C4-2B (cell line): ENCODE data around the gene TP53TG3.
"Not testable (repeated sequence)": the region's sequence is repeated elsewhere in the genome, so short reads cannot be mapped to it uniquely, and the experiment has no call there.

Source experiments
- ZFX ChIP-seq: fragments of 450-650 bp; IDR thresholded peaks from 2 replicates; pipeline ENCODE4 v1.6.1; 2017
- TF ChIP-seq, protein P1 (sequence below): fragments of 450-650 bp; conservative IDR thresholded peaks from 2 replicates; pipeline ENCODE4 v1.5.1; 2017; ENCODE audit warnings: mild to moderate bottlenecking

DNA sequence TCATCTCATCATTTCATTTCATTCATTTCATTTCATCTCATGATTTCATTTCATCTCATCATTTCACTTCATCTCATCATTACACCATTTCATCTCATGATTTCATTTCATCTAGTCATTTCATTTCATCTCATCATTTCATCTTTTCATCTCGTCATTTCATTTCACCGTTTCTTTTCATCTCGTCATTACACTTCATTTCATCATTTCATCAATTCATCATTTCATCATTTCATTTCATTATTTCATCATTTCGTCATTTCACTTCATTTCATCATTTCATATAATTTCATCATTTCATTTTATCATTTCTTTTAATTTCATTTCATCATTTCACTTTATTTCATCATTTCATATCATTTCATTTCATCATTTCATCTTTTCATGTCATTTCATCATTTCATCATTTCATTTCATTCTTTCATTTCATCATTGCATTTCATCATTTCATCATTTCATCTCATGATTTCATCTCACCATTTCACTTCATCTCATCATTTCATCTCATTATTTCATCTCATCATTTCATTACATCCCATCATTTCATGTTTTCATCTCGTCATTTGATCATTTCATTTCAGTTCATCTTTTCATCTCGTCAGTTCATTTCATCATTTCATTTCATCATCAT is 30.6 kb downstream of the TP53TG3 start:
- TF ChIP-seq, protein P1, sequence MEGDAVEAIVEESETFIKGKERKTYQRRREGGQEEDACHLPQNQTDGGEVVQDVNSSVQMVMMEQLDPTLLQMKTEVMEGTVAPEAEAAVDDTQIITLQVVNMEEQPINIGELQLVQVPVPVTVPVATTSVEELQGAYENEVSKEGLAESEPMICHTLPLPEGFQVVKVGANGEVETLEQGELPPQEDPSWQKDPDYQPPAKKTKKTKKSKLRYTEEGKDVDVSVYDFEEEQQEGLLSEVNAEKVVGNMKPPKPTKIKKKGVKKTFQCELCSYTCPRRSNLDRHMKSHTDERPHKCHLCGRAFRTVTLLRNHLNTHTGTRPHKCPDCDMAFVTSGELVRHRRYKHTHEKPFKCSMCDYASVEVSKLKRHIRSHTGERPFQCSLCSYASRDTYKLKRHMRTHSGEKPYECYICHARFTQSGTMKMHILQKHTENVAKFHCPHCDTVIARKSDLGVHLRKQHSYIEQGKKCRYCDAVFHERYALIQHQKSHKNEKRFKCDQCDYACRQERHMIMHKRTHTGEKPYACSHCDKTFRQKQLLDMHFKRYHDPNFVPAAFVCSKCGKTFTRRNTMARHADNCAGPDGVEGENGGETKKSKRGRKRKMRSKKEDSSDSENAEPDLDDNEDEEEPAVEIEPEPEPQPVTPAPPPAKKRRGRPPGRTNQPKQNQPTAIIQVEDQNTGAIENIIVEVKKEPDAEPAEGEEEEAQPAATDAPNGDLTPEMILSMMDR: not testable (repeated sequence)
- not testable (repeated sequence) for TF ChIP-seq ZFX
